Panc1 (cell line): ENCODE measurements around the gene MTHFD2L. TPM values are rescaled to one million over a fixed set of nuclear protein-coding genes. Genes with fewer than 3 reads are reported as not detected.

ENCODE experiments used
- ATAC-seq: fragments of 200-7000 bp; cut with Tn5 transposase; 2 replicates; pipeline ENCODE4 v1.9.1; 2020; ENCODE audit warnings: mild to moderate bottlenecking, moderate library complexity
- BruUV-seq: library from RNA; stranded (reverse); fragments of 400-500 nt; replicated peaks from 2 replicates; lab custom pipeline; 2021; lab: Mats Ljungman, UMichigan
- CTCF ChIA-PET: fragments of 300-600 bp; sonication (Branson Sonifier 250); formaldehyde crosslinking; loops from one replicate; lab custom pipeline; 2022; ENCODE audit warnings: antibody characterized with exemption; lab: Charles Lee
- POLR2A ChIA-PET: fragments of 300-600 bp; sonication (Branson Sonifier 250); formaldehyde crosslinking; loops from one replicate; lab custom pipeline; 2022; ENCODE audit warnings: antibody characterized with exemption; lab: Charles Lee
- DNase-seq: peaks from one replicate; pipeline ENCODE4 v3.0.0-alpha.2; 2010; ENCODE audit warnings: low read depth, low spot score
- H3K27ac ChIP-seq: 2 replicates; pipeline ENCODE4 v1.5.1; 2011; ENCODE audit warnings: mild to moderate bottlenecking, low read length, inconsistent platforms
- H3K27me3 ChIP-seq: fragments of 200-500 bp; sonication (Bioruptor generic); 2 replicates; pipeline ENCODE4 v1.6.0; 2014; ENCODE audit warnings: low read length, inconsistent platforms; ENCODE audit not compliant: control insufficient read depth, insufficient read depth
- H3K36me3 ChIP-seq: fragments of 200-500 bp; sonication (Bioruptor generic); 2 replicates; pipeline ENCODE4 v1.5.1; 2014; ENCODE audit warnings: inconsistent platforms, mild to moderate bottlenecking, low read length, moderate library complexity; ENCODE audit not compliant: control insufficient read depth, insufficient read depth
- H3K4me1 ChIP-seq: 2 replicates; pipeline ENCODE4 v1.5.1; 2011; ENCODE audit warnings: inconsistent platforms, mild to moderate bottlenecking, low read length, moderate library complexity; ENCODE audit not compliant: control insufficient read depth, insufficient read depth
- H3K4me3 ChIP-seq, 2 experiments: 2 replicates each; pipeline ENCODE4 v1.5.1; 2011 to 2012; ENCODE audit warnings: low read depth in 2 of 2, low read length in 2 of 2, mild to moderate bottlenecking in 2 of 2, inconsistent platforms in 1 of 2, moderate library complexity in 1 of 2
- H3K9me3 ChIP-seq: fragments of 200-500 bp; sonication (Bioruptor generic); 2 replicates; pipeline ENCODE4 v1.5.1; 2014; ENCODE audit warnings: low read depth, mild to moderate bottlenecking, inconsistent platforms, low read length, moderate library complexity; ENCODE audit not compliant: control insufficient read depth, insufficient read depth
- in situ Hi-C: cut with HindIII; loops from 2 replicates; pipeline ENCODE4 v1.10.0; 2016; ENCODE audit warnings: low sequenced_read_pairs, low pct_unique_long_range_greater_than_20kb
- intact Hi-C: fragments of 100-400 bp; cut with micrococcal nuclease; formaldehyde crosslinking; loops from one replicate; pipeline ENCODE4 v1.10.0; 2022; ENCODE audit not compliant: unreplicated experiment
- total RNA-seq: library from RNA; stranded (reverse); gene quantifications from one replicate; pipeline ENCODE4 v1.2.1, GENCODE V29; 2021; ENCODE audit not compliant: unreplicated experiment
- TF ChIP-seq, protein P1 (sequence below): fragments of 450-650 bp; IDR thresholded peaks from 2 replicates; pipeline ENCODE4 v1.5.1; 2017; ENCODE audit warnings: mild to moderate bottlenecking

Gene MTHFD2L
- total RNA-seq, 1 experiment from 2014 or later, result 6.6 TPM

DNA sequence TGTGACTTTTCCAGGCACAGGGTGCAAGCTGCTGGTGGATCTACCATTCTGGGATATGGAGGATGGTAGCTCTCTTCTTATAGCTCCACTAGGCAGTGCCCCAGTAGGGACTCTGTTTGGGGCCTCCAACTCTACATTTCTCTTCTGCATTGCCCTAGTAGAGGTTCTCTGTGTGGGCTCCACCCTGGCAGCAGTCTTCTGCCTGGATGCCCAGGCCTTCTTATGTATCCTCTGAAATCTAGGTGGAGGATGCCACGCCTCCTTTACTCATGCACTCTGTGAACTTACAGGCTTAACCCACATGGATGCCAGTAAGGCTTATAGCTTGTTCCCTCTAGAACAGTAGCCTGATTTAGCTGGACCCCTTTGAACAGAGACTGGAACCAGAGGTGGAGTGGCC lies 186.1 kb downstream of the MTHFD2L start:
- ChIA-PET CTCF (no interaction called here), POLR2A (no interaction called here)
- intact Hi-C loops (no loop called here), in situ Hi-C loops (no loop called here)
- DNase-seq, result no peak
- ATAC-seq, result no peak
- H3K4me1 ChIP-seq, result no peaks in the 10 kb centered on the region
- no TSS peak for BruUV-seq
- H3K27ac ChIP-seq, result no peak overlapping the region
- TF ChIP-seq, protein P1, sequence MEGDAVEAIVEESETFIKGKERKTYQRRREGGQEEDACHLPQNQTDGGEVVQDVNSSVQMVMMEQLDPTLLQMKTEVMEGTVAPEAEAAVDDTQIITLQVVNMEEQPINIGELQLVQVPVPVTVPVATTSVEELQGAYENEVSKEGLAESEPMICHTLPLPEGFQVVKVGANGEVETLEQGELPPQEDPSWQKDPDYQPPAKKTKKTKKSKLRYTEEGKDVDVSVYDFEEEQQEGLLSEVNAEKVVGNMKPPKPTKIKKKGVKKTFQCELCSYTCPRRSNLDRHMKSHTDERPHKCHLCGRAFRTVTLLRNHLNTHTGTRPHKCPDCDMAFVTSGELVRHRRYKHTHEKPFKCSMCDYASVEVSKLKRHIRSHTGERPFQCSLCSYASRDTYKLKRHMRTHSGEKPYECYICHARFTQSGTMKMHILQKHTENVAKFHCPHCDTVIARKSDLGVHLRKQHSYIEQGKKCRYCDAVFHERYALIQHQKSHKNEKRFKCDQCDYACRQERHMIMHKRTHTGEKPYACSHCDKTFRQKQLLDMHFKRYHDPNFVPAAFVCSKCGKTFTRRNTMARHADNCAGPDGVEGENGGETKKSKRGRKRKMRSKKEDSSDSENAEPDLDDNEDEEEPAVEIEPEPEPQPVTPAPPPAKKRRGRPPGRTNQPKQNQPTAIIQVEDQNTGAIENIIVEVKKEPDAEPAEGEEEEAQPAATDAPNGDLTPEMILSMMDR, result no peak
- H3K27me3 ChIP-seq, result no peaks in the 10 kb centered on the region; the same call in 1 of the 2 replicates
- no peaks in the 10 kb centered on the region for H3K36me3 ChIP-seq
- H3K4me3 ChIP-seq, result no peak overlapping the region
- H3K9me3 ChIP-seq, result no peaks in the 10 kb centered on the region

Other genes with a start within 250 kb of the MTHFD2L start
- not detected for gene PF4, start 176.1 kb upstream of the MTHFD2L start, total RNA-seq
- not detected for gene PPBP, start 169.9 kb upstream of the MTHFD2L start, total RNA-seq
- gene CXCL5, start 159.4 kb upstream of the MTHFD2L start, total RNA-seq, result 0.10 TPM
- 0.23 TPM for gene CXCL3, start 119.4 kb upstream of the MTHFD2L start, total RNA-seq
- gene CXCL2, start 58.9 kb upstream of the MTHFD2L start, total RNA-seq, result 0.80 TPM
- not detected for gene EPGN, start 150.4 kb downstream of the MTHFD2L start, total RNA-seq
- 2.1 TPM for gene EREG, start 207.0 kb downstream of the MTHFD2L start, total RNA-seq